GM18867 (cell line): Measurements from ENCODE around the gene UTP15.

Source experiments
- ATAC-seq: cut with Tn5 transposase; IDR thresholded peaks from one replicate; pipeline ENCODE4 v1.9.1; 2021; ENCODE audit warnings: mild to moderate bottlenecking, moderate library complexity; ENCODE audit not compliant: unreplicated experiment

Gene UTP15

GRCh38 chr5:73619606-73620333, 54.2 kb downstream of the UTP15 start:
- ATAC-seq, result no peak

GRCh38 chr5:73620334-73620687, 54.8 kb downstream of the UTP15 start:
- no peak for ATAC-seq

DNA sequence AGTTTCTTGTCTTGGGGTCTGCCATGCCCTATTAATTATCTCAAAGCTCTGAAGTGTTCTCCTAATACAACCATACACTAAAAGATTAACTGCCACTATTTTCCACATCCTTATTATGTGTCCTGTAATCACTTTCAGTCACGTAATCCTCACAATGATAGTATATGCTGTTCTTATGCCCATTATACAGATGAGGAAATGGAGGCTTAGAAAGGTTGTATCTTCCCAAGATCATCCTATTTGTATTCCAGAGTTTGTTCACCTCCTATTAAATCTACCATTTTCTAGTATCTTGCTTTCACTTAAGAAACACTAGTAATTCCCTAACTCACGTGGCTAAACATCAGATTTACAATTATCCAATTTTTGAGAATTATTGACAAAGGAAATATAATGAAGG, 57.5 kb downstream of the UTP15 start:
- no peak for ATAC-seq

DNA sequence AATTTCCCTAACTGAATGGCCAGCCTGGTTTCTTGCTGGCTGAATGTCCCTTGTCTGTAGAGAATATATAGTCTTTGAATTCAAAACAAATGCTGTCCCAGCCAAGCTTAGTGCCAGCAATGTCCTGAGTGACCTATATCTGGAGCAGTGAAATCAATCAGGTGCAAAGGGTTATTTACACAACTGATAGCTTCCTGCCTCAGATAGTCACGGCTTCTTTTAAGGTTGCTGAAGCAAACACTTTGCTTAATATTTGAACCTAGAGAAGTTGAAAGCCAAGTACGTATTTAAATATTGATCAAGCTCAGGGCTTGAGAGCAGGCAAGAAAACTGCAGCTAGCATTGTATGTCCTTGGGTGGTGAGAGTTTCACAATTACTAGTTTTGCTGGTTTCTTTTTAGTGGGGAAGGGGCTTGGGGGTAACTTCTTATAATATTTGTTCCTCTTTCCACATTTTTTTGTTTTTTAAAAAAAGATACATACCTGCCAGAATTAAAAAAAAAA, 58.4 kb downstream of the UTP15 start:
- ATAC-seq, result no peak

GRCh38 chr5:73624888-73625287, 59.3 kb downstream of the UTP15 start:
- no peak for ATAC-seq

DNA sequence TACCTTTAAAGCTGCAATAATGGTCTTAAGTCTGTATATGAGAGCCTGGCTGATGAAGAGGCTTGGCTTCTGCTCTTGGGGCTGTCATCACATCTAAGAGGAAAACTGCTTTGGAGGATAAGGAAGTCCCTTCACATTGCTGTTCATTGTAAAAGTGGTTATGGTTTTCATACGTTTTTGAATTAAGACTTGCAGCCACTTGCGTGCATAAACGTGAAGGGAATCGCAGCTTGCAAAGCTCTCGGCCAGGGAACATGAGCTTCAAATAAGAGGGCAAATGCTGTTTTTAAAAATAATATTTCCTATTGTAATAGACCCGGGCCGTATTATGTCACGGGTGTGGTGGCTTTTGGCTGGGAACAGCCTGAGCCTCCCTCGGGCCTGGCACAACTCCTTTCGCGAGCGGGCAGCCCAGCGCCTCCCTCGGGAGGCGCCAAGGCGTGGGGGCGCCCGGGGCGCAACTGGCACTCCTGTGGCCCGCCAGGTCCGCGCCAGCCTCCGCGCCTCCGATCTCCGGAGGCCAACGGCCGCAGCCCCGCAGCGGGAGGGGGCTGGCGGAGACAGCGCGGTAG, 59.9 kb downstream of the UTP15 start:
- no peak for ATAC-seq

DNA sequence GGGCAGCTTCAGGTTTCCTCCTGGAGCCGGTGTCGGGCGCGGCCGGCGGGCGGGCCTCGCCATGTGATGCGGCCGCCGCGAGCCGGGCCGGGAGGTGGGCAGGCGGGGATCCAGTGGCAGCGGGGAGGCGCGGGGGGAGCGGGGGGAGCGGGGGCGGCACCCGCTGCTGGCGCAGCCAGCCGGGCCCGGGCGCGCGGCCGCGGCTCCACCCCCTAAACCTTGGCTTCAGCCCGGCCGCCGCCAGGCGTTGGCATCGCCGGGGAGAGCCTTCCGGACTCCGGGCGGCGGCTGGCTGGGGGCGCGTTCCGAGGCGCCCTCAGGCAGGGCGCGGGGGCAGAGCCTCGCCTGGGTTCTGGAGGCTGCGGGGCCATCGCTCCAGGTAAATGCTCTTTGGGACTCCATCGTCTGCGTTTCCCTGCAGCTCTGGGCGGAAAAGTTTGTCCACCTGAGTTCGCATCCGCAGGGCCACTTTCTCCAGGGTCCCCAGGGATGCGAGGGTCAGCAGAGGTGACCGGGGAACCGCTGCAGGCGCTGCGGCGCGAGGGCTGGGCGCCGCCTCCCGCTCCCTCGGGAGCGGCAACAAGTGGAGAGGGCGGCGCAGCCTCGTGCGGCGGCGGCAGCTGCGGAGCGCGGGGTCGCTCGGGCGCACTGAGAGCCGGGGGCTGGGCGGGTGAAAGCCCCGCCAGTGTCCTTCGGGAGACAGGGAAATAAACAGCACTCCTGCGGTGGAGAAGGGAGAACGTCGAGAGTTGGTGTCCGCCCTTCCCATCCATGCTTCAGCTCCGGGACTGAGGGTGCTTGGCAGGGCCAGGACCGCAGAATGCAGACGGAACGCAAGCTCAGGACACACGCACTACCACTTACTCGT, 60.6 kb downstream of the UTP15 start, which contains the start of gene ARHGEF28:
Gene ARHGEF28 (plus strand): TSS at position 253 of the 868 bp plus-strand sequence. CDS start 58,656 bp downstream, outside the sequence.
- peak; percentile 73 for ATAC-seq

GRCh38 chr5:73626814-73627313, 61.3 kb downstream of the UTP15 start:
- ATAC-seq, result no peak

DNA sequence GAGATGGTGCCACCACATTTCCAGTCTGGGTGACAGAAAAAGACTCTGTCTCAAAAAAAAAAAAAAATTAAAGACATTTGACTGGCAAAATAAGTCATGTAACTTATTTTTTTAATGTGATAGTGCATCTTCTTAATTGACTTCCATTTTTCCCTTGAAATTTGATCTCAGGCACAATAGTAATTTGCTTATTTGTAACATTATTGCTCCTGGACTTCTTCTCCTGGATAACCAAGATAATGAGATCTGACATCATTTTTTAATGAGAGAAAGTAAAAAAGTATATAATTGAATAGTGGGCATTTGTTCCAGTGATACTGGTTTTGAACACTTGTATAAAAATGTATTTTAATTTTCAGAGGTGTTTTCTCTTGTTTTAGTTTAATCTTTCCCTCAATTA, 63.9 kb downstream of the UTP15 start:
- ATAC-seq, result no peak

GRCh38 chr5:73630765-73631164, 65.2 kb downstream of the UTP15 start:
- no peak for ATAC-seq

GRCh38 chr5:73631500-73631899, 66.0 kb downstream of the UTP15 start:
- ATAC-seq, result no peak
